GM21717 (cell line): ENCODE measurements around the gene NME9.

Experiments
- ATAC-seq: cut with Tn5 transposase; IDR thresholded peaks from one replicate; pipeline ENCODE4 v1.9.1; 2021; ENCODE audit warnings: mild to moderate bottlenecking, moderate library complexity; ENCODE audit not compliant: unreplicated experiment

The NME9 gene

GRCh38 chr3:138284957-138285477 lies 44.6 kb downstream of the NME9 start:
- no peak for ATAC-seq

GRCh38 chr3:138284079-138284478 lies 45.6 kb downstream of the NME9 start:
- ATAC-seq, result no peak

- no peak for ATAC-seq
Measured at GRCh38 chr3:138282836-138283235, 46.8 kb downstream of the NME9 start.

GRCh38 chr3:138281561-138281960 lies 48.1 kb downstream of the NME9 start:
- ATAC-seq, result no peak

GRCh38 chr3:138271189-138271794 lies 58.4 kb downstream of the NME9 start:
- ATAC-seq, result no peak

GRCh38 chr3:138270245-138270644 lies 59.4 kb downstream of the NME9 start:
- ATAC-seq, result no peak

- ATAC-seq, result no peak
Measured at GRCh38 chr3:138267083-138267482, 62.6 kb downstream of the NME9 start.

GRCh38 chr3:138265745-138266144 lies 63.9 kb downstream of the NME9 start:
- no peak for ATAC-seq

- no peak for ATAC-seq
Measured at GRCh38 chr3:138263104-138263503, 66.5 kb downstream of the NME9 start.

GRCh38 chr3:138260611-138261010 lies 69.0 kb downstream of the NME9 start:
- ATAC-seq, result no peak

GRCh38 chr3:138259126-138259525 lies 70.5 kb downstream of the NME9 start:
- ATAC-seq, result no peak

- no peak for ATAC-seq
Measured at GRCh38 chr3:138257986-138258385, 71.7 kb downstream of the NME9 start.

- no peak for ATAC-seq
Measured at GRCh38 chr3:138256022-138256421, 73.6 kb downstream of the NME9 start.

GRCh38 chr3:138254216-138254615 lies 75.4 kb downstream of the NME9 start:
- no peak for ATAC-seq

GRCh38 chr3:138253609-138254008 lies 76.0 kb downstream of the NME9 start:
- ATAC-seq, result no peak
